Measurements from ENCODE around the gene KIF4B.
"Not testable (repeated sequence)": the region's sequence is repeated elsewhere in the genome, so short reads cannot be mapped to it uniquely, and the experiment has no call there.

Gene KIF4B

DNA sequence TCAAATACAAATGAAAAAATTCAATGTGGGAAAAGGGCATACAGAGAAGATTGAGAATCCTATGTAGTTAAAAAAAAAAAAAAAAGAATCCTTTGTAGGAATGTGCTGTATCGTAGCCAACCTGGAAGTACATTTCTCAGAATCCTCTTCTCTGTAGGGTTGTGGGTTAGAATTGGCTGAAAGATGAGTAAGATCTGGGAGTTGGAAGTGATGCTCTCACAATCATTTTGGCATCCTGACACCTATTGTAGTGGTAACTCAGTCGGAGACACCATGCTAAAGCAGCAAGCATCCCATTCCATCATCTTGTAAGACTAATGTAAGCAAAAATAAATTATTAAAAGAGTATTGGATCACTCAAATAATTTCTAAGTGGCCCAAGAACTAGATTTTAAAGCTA lies 42.1 kb upstream of the KIF4B start:
- peaks cover 22% of the 10 kb centered on the region for H3K36me3 ChIP-seq (ENCODE audit: insufficient read depth, insufficient read length, low read length)
- DNase-seq (ENCODE audit: low read depth, low spot score) = no peak
- no peak overlapping the region for H3K4me3 ChIP-seq (ENCODE audit: insufficient read length, low read depth)
- H3K9ac ChIP-seq (ENCODE audit: insufficient read length, low read depth) = no peak overlapping the region
- H3K4me1 ChIP-seq (ENCODE audit: insufficient read depth, insufficient read length) = no peaks in the 10 kb centered on the region
- no peaks in the 10 kb centered on the region for H3K27me3 ChIP-seq (ENCODE audit: insufficient read depth, insufficient read length)
- TF ChIP-seq SUZ12 (IDR thresholded peaks at IDR 0.05; ENCODE audit: extremely low read depth, insufficient read depth, insufficient read length) (no peak), YY1 (IDR thresholded peaks at IDR 0.05; ENCODE audit: insufficient read depth, insufficient read length) (no peak), ZNF274 (IDR thresholded peaks at IDR 0.05; ENCODE audit: low read depth, low read length) (no peak)
- no peaks in the 10 kb centered on the region; the same call in 1 of the 2 replicates for H3K9me3 ChIP-seq (ENCODE audit: insufficient read depth, low read length)

GRCh38 chr5:154972476-154973080 lies 41.0 kb upstream of the KIF4B start:
- DNase-seq (ENCODE audit: low read depth, low spot score) = peak; percentile 1
- TF ChIP-seq YY1 (IDR thresholded peaks at IDR 0.05; ENCODE audit: insufficient read depth, insufficient read length) (no peak), ZNF274 (IDR thresholded peaks at IDR 0.05; ENCODE audit: low read depth, low read length) (no peak), SUZ12 (IDR thresholded peaks at IDR 0.05; ENCODE audit: extremely low read depth, insufficient read depth, insufficient read length) (no peak)
- H3K4me1 ChIP-seq (ENCODE audit: insufficient read depth, insufficient read length) = no peaks in the 10 kb centered on the region

DNA sequence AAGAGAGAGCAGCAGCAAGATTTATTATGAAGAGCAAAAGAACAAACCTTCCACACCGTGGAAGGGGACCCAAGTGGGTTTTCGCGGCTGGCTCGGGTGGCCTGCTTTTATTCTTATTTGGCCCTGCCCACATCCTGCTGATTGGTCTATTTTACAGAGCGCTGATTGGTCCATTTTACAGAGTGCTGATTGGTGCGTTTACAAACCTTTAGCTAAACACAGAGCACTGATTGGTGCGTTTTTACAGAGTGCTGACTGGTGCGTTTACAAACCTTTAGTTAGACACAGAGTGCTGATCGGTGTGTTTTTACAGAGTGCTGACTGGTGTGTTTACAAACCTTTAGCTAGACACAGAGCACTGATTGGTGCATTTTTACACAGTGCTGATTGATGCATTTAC lies 37.5 kb upstream of the KIF4B start:
- not testable (repeated sequence) for H3K4me3 ChIP-seq (ENCODE audit: insufficient read length, low read depth); H3K27me3 ChIP-seq (ENCODE audit: insufficient read depth, insufficient read length); DNase-seq (ENCODE audit: low read depth, low spot score); H3K9me3 ChIP-seq (ENCODE audit: insufficient read depth, low read length); H3K9ac ChIP-seq (ENCODE audit: insufficient read length, low read depth); H3K36me3 ChIP-seq (ENCODE audit: insufficient read depth, insufficient read length, low read length); H3K4me1 ChIP-seq (ENCODE audit: insufficient read depth, insufficient read length)

More at GRCh38 chr5:154972476-154973080, 41.0 kb upstream of the KIF4B start:
- Histone ChIP-seq H3K9ac (ENCODE audit: insufficient read length, low read depth) (no peak overlapping the region), H3K4me3 (ENCODE audit: insufficient read length, low read depth) (no peak overlapping the region), H3K9me3 (ENCODE audit: insufficient read depth, low read length) (no peaks in the 10 kb centered on the region; the same call in 1 of the 2 replicates), H3K36me3 (ENCODE audit: insufficient read depth, insufficient read length, low read length) (peaks cover 14% of the 10 kb centered on the region), H3K27me3 (ENCODE audit: insufficient read depth, insufficient read length) (no peaks in the 10 kb centered on the region)

DNA sequence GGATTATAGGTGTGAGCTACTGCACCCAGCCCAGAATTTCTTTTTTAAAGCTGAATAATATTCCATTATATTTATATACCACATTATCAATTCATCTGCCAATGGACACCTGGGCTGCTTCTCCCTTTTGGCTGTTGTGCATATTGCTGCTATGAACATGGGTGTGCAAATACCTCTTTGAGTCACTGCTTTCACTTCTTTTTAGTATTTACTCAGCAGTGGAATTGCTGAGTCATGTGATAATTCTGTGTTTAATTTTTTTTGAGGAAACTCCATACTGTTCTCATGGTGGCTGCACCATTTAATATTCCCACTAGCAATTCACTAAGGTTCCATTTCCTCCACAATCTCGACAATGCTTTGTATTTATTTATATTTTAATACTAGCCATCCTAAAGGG lies 36.1 kb upstream of the KIF4B start:
- Histone ChIP-seq H3K36me3 (ENCODE audit: insufficient read depth, insufficient read length, low read length) (no peaks in the 10 kb centered on the region), H3K27me3 (ENCODE audit: insufficient read depth, insufficient read length) (no peaks in the 10 kb centered on the region), H3K9me3 (ENCODE audit: insufficient read depth, low read length) (no peaks in the 10 kb centered on the region; the same call in 1 of the 2 replicates), H3K4me3 (ENCODE audit: insufficient read length, low read depth) (no peak overlapping the region), H3K9ac (ENCODE audit: insufficient read length, low read depth) (no peak overlapping the region), H3K4me1 (ENCODE audit: insufficient read depth, insufficient read length) (no peaks in the 10 kb centered on the region)
- TF ChIP-seq SUZ12 (IDR thresholded peaks at IDR 0.05; ENCODE audit: extremely low read depth, insufficient read depth, insufficient read length) = no peak
- TF ChIP-seq YY1 (IDR thresholded peaks at IDR 0.05; ENCODE audit: insufficient read depth, insufficient read length) = no peak
- no peak for TF ChIP-seq ZNF274 (IDR thresholded peaks at IDR 0.05; ENCODE audit: low read depth, low read length)
- no peak for DNase-seq (ENCODE audit: low read depth, low spot score)

DNA sequence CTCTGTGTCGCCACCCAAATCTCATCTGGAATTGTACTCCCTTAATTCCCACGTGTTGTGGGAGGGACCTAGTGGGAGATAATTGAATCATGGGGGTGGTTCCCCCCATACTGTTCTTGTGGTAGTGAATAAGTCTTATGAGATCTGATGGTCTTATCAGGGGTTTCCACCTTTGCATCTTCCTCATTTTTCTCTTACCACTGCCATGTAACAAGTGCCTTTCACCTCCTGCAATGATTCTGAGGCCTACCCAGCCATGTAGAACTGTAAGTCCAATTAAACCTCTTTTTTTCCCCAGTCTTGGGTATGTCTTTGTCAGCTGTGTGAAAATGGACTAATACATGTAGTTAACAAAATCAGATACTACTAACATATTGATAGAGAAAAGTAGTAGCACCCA lies 35.3 kb upstream of the KIF4B start:
- not testable (repeated sequence) for H3K9ac ChIP-seq (ENCODE audit: insufficient read length, low read depth); H3K4me3 ChIP-seq (ENCODE audit: insufficient read length, low read depth); H3K36me3 ChIP-seq (ENCODE audit: insufficient read depth, insufficient read length, low read length); H3K4me1 ChIP-seq (ENCODE audit: insufficient read depth, insufficient read length); H3K9me3 ChIP-seq (ENCODE audit: insufficient read depth, low read length); DNase-seq (ENCODE audit: low read depth, low spot score); H3K27me3 ChIP-seq (ENCODE audit: insufficient read depth, insufficient read length)

DNA sequence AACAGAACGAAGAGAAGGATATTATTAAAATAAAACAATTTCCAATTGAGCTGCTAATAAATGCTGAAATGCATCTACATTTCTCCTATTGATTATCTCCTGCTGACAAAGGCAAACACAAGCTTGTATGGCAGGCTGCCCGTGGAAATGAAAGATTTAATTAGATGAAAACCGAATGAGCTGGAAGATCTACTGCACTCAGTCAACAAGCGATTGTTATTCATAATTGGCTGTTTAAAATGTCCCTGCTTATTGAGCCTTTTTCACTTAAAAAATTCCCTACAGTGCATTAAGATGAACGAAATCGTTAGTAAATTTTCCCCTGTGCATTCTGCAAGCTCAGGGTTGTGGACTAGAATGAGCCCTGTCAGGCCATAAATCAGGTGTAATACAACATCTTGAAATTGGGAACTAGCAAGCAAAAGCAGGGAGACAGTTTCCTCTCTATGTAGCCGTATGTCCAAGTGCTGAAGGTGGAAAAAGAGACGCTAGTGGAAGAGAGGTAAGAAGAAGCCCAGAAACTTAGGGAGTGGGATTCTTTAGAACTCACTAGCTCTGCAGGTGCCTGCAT lies 28.5 kb upstream of the KIF4B start:
- no peak overlapping the region for H3K4me3 ChIP-seq (ENCODE audit: insufficient read length, low read depth)
- H3K36me3 ChIP-seq (ENCODE audit: insufficient read depth, insufficient read length, low read length) = no peaks in the 10 kb centered on the region
- H3K4me1 ChIP-seq (ENCODE audit: insufficient read depth, insufficient read length) = no peaks in the 10 kb centered on the region
- H3K9ac ChIP-seq (ENCODE audit: insufficient read length, low read depth) = no peak overlapping the region
- no peak for TF ChIP-seq ZNF274 (IDR thresholded peaks at IDR 0.05; ENCODE audit: low read depth, low read length)
- no peak for TF ChIP-seq YY1 (IDR thresholded peaks at IDR 0.05; ENCODE audit: insufficient read depth, insufficient read length)
- no peak for TF ChIP-seq SUZ12 (IDR thresholded peaks at IDR 0.05; ENCODE audit: extremely low read depth, insufficient read depth, insufficient read length)
- DNase-seq (ENCODE audit: low read depth, low spot score) = no peak
- no peaks in the 10 kb centered on the region for H3K27me3 ChIP-seq (ENCODE audit: insufficient read depth, insufficient read length)
- no peaks in the 10 kb centered on the region for H3K9me3 ChIP-seq (ENCODE audit: insufficient read depth, low read length)

GRCh38 chr5:154986151-154986550 lies 27.4 kb upstream of the KIF4B start:
- Histone ChIP-seq H3K27me3 (ENCODE audit: insufficient read depth, insufficient read length) (no peaks in the 10 kb centered on the region), H3K4me1 (ENCODE audit: insufficient read depth, insufficient read length) (no peaks in the 10 kb centered on the region), H3K9me3 (ENCODE audit: insufficient read depth, low read length) (no peaks in the 10 kb centered on the region), H3K9ac (ENCODE audit: insufficient read length, low read depth) (no peak overlapping the region), H3K4me3 (ENCODE audit: insufficient read length, low read depth) (no peak overlapping the region), H3K36me3 (ENCODE audit: insufficient read depth, insufficient read length, low read length) (no peaks in the 10 kb centered on the region)
- DNase-seq (ENCODE audit: low read depth, low spot score) = no peak
- no peak for TF ChIP-seq ZNF274 (IDR thresholded peaks at IDR 0.05; ENCODE audit: low read depth, low read length)

GRCh38 chr5:154989626-154990025 lies 23.9 kb upstream of the KIF4B start:
- DNase-seq (ENCODE audit: low read depth, low spot score) = no peak
- Histone ChIP-seq H3K4me1 (ENCODE audit: insufficient read depth, insufficient read length) (no peaks in the 10 kb centered on the region), H3K36me3 (ENCODE audit: insufficient read depth, insufficient read length, low read length) (no peaks in the 10 kb centered on the region), H3K9ac (ENCODE audit: insufficient read length, low read depth) (no peak overlapping the region), H3K27me3 (ENCODE audit: insufficient read depth, insufficient read length) (no peaks in the 10 kb centered on the region), H3K4me3 (ENCODE audit: insufficient read length, low read depth) (no peak overlapping the region), H3K9me3 (ENCODE audit: insufficient read depth, low read length) (no peaks in the 10 kb centered on the region)
- TF ChIP-seq ZNF274 (IDR thresholded peaks at IDR 0.05; ENCODE audit: low read depth, low read length) = no peak
- no peak for TF ChIP-seq SUZ12 (IDR thresholded peaks at IDR 0.05; ENCODE audit: extremely low read depth, insufficient read depth, insufficient read length)
- TF ChIP-seq YY1 (IDR thresholded peaks at IDR 0.05; ENCODE audit: insufficient read depth, insufficient read length) = no peak

All from NT2/D1 (cell line).